ENCODE data around the gene SESN3. TPM values are rescaled to one million over a fixed set of nuclear protein-coding genes. Genes with fewer than 3 reads are reported as not detected.

SESN3 gene
- total RNA-seq, 3 donors from 2014 or later (not counting 1 experiment from before 2014, with no cell fraction given), result 5.5 to 10.2 (median 7.6) TPM

DNA sequence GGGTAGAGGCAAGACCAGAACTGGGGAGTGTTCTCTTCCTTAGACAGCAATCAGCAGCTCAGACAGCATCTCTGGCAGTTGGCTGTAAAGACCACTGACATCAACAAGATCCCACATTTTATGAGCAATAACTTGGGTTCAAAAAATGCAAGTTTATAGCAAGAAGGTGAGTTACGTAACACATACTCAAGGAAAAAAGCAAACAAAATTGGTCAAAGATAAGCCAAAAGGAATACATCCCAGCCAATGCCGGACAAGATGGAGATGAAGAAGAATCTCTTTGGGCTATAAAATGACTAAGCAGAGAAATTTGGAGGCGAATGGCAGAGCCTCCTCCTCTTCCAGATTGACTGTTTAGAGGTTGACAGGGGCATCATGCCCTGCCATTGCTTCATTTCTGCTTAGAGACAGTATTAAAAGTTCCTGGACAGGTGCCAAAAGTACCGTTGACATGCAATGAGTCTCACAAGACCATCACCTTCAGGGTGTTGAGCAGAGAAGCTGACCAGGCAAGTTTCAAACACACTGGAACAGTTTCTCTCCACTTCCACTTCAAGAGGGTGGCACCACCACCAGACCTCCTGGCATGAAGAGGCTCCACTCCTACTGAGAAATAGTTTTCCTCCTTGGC, 85.5 kb downstream of the SESN3 start:
- H3K9me3 Mint-ChIP-seq, result no peaks in the 10 kb centered on the region
- no peak overlapping the region for H3K27ac ChIP-seq (ENCODE audit: low read length)
- no peak overlapping the region for H3K27ac Mint-ChIP-seq
- intact Hi-C loops (cut with micrococcal nuclease), result no loop called here
- H3K4me3 ChIP-seq (ENCODE audit: low read length), result no peak overlapping the region
- H3K4me1 Mint-ChIP-seq, result peaks cover 0 to 11% of the 10 kb centered on the region in 2 donors
- peaks cover 2% of the 10 kb centered on the region for H3K27me3 ChIP-seq (ENCODE audit: control insufficient read depth, insufficient read depth, low read length)
- no peaks in the 10 kb centered on the region for H3K36me3 Mint-ChIP-seq
- TF ChIP-seq, protein P1, sequence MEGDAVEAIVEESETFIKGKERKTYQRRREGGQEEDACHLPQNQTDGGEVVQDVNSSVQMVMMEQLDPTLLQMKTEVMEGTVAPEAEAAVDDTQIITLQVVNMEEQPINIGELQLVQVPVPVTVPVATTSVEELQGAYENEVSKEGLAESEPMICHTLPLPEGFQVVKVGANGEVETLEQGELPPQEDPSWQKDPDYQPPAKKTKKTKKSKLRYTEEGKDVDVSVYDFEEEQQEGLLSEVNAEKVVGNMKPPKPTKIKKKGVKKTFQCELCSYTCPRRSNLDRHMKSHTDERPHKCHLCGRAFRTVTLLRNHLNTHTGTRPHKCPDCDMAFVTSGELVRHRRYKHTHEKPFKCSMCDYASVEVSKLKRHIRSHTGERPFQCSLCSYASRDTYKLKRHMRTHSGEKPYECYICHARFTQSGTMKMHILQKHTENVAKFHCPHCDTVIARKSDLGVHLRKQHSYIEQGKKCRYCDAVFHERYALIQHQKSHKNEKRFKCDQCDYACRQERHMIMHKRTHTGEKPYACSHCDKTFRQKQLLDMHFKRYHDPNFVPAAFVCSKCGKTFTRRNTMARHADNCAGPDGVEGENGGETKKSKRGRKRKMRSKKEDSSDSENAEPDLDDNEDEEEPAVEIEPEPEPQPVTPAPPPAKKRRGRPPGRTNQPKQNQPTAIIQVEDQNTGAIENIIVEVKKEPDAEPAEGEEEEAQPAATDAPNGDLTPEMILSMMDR (IDR thresholded peaks at IDR 0.05), result no peak
- DNase-seq (no peak), ATAC-seq (no peak)
- WGBS (ENCODE audit: insufficient coverage), result 86% methylated on average over 4 of the region's 4 CpGs
- peaks cover 7% of the 10 kb centered on the region for H3K4me1 ChIP-seq (ENCODE audit: control insufficient read depth, insufficient read depth, low read length)
- no peak overlapping the region for H3K4me3 Mint-ChIP-seq
- no peaks in the 10 kb centered on the region for H3K36me3 ChIP-seq (ENCODE audit: control insufficient read depth, insufficient read depth, low read length)
- no peaks in the 10 kb centered on the region for H3K9me3 ChIP-seq (ENCODE audit: control insufficient read depth, insufficient read depth, low read length)
- H3K27me3 Mint-ChIP-seq (ENCODE audit: low read depth in 2 of 2), result peaks cover 27 to 46% of the 10 kb centered on the region in 2 donors

DNA sequence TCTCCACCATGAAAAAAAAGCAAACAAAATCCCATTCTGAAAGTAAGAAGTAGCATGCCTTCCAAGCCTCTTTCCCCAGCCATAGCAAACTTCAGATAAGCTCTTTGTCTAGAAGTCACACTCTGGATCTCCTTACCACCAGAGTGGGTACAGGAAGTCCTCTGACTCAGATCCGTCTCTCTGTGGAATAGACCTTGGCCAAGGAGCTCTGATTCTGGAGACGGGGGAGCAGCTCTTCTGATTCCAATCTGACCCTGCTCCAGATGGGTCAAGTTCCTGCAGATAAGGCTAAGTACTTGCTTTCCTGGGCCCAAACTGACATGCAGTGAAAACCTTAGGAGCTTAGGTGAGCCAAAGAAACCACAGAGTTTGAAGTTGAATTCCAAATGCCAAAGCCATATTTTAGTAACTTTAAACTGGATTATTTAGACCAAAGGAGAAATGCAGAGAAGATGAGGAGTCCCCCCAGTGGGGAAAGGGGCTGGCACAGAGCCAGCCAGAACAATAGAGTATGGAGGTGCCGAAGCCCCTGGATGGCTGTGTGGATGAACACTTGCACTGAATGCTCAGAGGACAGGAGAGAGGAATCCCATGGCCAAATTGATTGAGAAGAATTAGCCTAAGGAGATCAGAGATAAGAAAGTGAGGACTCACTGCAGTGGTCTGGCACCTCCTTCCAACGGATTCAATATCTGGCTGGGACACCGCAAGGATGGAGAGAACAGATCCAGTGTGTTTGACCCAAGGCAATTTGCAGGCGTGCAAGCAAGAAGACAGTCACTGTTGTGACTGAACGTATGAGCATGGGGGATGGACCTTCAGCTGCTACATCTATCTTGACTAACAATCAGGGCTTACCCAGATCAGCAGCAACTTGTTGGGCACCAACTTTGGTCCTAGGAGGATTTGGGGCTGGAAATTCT, 86.4 kb downstream of the SESN3 start:
- Mint-ChIP-seq H3K4me1 (peaks cover 0 to 2% of the 10 kb centered on the region in 2 donors), H3K27me3 (ENCODE audit: low read depth in 2 of 2) (peaks cover 27 to 46% of the 10 kb centered on the region in 2 donors), H3K36me3 (no peaks in the 10 kb centered on the region), H3K27ac (no peak overlapping the region), H3K4me3 (no peak overlapping the region), H3K9me3 (no peaks in the 10 kb centered on the region)
- Histone ChIP-seq H3K4me1 (ENCODE audit: control insufficient read depth, insufficient read depth, low read length) (no peaks in the 10 kb centered on the region), H3K4me3 (ENCODE audit: low read length) (no peak overlapping the region), H3K9me3 (ENCODE audit: control insufficient read depth, insufficient read depth, low read length) (no peaks in the 10 kb centered on the region), H3K27ac (ENCODE audit: low read length) (no peak overlapping the region), H3K27me3 (ENCODE audit: control insufficient read depth, insufficient read depth, low read length) (peaks cover 3% of the 10 kb centered on the region), H3K36me3 (ENCODE audit: control insufficient read depth, insufficient read depth, low read length) (no peaks in the 10 kb centered on the region)
- DNase-seq (no peak), ATAC-seq (no peak)
- TF ChIP-seq, protein P1 (IDR thresholded peaks at IDR 0.05), result no peak
- 85% methylated on average over 7 of the region's 7 CpGs for WGBS (ENCODE audit: insufficient coverage)
- intact Hi-C loops (cut with micrococcal nuclease), result no loop called here

DNA sequence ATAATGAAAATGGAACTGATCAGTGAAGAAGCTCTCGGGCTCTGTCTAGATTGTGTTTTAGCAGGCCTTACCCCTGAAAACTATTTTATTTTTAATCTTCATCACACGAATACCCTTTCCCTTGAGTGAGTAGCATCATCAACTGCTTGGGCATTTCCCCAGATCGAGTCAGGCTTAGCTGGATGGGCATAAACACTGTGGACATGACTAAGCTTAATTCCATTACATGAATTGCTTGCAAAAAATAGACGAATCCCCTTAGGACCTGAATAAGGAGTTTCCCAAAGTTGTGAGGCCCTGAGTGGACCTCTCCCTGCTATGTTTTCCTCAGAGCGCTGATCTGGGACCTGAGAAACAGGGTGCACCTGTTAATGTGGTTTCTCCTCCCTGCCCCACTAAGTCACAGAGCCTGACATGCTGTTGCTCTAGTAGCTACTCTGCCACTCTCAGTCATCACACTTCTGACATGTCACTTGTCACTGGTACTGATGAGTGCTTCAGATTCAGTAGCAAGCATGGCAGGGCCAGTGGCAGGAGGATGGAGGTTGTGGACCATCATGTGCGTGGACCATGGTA, 87.8 kb downstream of the SESN3 start:
- intact Hi-C loops (cut with micrococcal nuclease), result no loop called here
- H3K4me1 Mint-ChIP-seq, result no peaks in the 10 kb centered on the region
- H3K9me3 ChIP-seq (ENCODE audit: control insufficient read depth, insufficient read depth, low read length), result no peaks in the 10 kb centered on the region
- no peaks in the 10 kb centered on the region for H3K36me3 ChIP-seq (ENCODE audit: control insufficient read depth, insufficient read depth, low read length)
- ATAC-seq (no peak), DNase-seq (no peak)
- no peak overlapping the region for H3K4me3 Mint-ChIP-seq
- H3K4me1 ChIP-seq (ENCODE audit: control insufficient read depth, insufficient read depth, low read length), result no peaks in the 10 kb centered on the region
- TF ChIP-seq, protein P1 (IDR thresholded peaks at IDR 0.05), result no peak
- H3K27me3 ChIP-seq (ENCODE audit: control insufficient read depth, insufficient read depth, low read length), result peaks cover 3% of the 10 kb centered on the region
- no peaks in the 10 kb centered on the region for H3K9me3 Mint-ChIP-seq
- H3K4me3 ChIP-seq (ENCODE audit: low read length), result no peak overlapping the region
- WGBS (ENCODE audit: insufficient coverage), result 81% methylated on average over 6 of the region's 6 CpGs
- no peak overlapping the region for H3K27ac Mint-ChIP-seq
- peaks cover 23 to 46% of the 10 kb centered on the region in 2 donors for H3K27me3 Mint-ChIP-seq (ENCODE audit: low read depth in 2 of 2)
- H3K27ac ChIP-seq (ENCODE audit: low read length), result no peak overlapping the region
- H3K36me3 Mint-ChIP-seq, result no peaks in the 10 kb centered on the region
